ENCODE data around the gene NCKAP5. TPM values are rescaled to one million over a fixed set of nuclear protein-coding genes. Genes with fewer than 3 reads are reported as not detected.

The NCKAP5 gene
- total and polyA plus RNA-seq, 2 donors (not counting 1 experiment from before 2014, with no cell fraction given), result not detected

DNA sequence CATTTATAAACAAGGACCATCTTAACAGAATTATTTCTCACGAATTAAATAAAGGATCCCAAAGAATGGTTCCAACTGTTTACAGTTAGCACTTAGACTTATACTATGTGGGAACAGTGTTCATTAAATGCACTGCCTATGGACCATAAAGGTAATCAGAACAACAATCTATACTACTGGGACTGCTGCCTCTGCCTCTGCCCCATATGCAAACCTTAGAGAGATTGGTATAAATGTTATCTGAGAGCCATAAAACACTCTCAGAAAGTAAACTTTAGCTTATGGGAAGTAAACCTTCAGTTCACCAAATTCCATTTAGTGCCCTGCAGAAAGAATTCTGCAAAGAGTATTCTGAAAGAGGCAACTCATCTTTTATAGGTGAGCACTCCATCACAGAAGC, 448.0 kb downstream of the NCKAP5 start:
- WGBS (ENCODE audit: insufficient coverage), result no CpG with 5 or more reads among the region's 1 CpG
- H3K9me3 Mint-ChIP-seq (ENCODE audit: insufficient read depth), result no peaks in the 10 kb centered on the region
- no peaks in the 10 kb centered on the region for H3K4me1 Mint-ChIP-seq

DNA sequence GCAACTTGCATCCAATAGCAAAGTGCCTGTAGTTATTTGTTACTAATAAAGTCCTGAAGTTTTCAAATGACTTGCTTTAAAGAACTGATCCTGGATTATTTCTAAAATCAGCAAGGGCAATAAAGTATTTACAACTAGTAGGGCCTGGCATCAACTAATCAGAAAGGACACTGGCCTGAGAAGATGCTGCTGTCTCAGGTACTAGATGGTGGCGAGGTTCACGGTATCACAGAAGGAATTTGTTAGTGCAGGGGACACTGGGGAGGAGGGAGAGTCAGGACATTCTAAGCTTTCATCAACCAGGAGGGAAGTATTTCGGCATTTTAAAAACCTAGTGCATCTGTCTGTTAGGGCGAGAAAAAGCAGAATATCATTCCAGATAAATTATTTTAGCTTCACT, 458.1 kb downstream of the NCKAP5 start:
- WGBS (ENCODE audit: insufficient coverage), result 90% methylated on average over 2 of the region's 4 CpGs
- TF ChIP-seq EZH2 (IDR thresholded peaks at IDR 0.05; ENCODE audit: borderline replicate concordance, insufficient read depth, low read depth, low read length, poor library complexity, severe bottlenecking), result no peak
- TF ChIP-seq, protein P1, sequence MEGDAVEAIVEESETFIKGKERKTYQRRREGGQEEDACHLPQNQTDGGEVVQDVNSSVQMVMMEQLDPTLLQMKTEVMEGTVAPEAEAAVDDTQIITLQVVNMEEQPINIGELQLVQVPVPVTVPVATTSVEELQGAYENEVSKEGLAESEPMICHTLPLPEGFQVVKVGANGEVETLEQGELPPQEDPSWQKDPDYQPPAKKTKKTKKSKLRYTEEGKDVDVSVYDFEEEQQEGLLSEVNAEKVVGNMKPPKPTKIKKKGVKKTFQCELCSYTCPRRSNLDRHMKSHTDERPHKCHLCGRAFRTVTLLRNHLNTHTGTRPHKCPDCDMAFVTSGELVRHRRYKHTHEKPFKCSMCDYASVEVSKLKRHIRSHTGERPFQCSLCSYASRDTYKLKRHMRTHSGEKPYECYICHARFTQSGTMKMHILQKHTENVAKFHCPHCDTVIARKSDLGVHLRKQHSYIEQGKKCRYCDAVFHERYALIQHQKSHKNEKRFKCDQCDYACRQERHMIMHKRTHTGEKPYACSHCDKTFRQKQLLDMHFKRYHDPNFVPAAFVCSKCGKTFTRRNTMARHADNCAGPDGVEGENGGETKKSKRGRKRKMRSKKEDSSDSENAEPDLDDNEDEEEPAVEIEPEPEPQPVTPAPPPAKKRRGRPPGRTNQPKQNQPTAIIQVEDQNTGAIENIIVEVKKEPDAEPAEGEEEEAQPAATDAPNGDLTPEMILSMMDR (IDR thresholded peaks at IDR 0.05), result no peak
- Histone ChIP-seq H3K9me3 (ENCODE audit: control extremely low read depth in 1 of 3, control insufficient read depth in 2 of 3, insufficient read depth in 1 of 3, low read length in 2 of 3) (no peaks in the 10 kb centered on the region), H3K4me2 (replicated peaks; ENCODE audit: low read depth, low read length, poor library complexity, severe bottlenecking) (no peak overlapping the region), H3K4me3 (ENCODE audit: control extremely low read depth in 1 of 5, extremely low read depth in 1 of 5, insufficient read depth in 1 of 5, low read depth in 2 of 5, low read length in 4 of 5) (no peak overlapping the region), H3K36me3 (replicated peaks in 1 of 2; ENCODE audit: control extremely low read depth in 1 of 2, control insufficient read depth in 1 of 2, extremely low read depth in 1 of 2, insufficient read depth in 2 of 2, low read length in 1 of 2) (no peaks in the 10 kb centered on the region), H3K4me1 (ENCODE audit: control insufficient read depth in 2 of 2, insufficient read depth in 2 of 2, low read length in 2 of 2) (no peaks in the 10 kb centered on the region), H2AFZ (ENCODE audit: insufficient read depth, low read depth, low read length, poor library complexity, severe bottlenecking) (no peak overlapping the region), H3K27me3 (replicated peaks in 1 of 4; ENCODE audit: control extremely low read depth in 1 of 4, control insufficient read depth in 3 of 4, insufficient read depth in 4 of 4, low read length in 3 of 4) (no peaks in the 10 kb centered on the region), H4K20me1 (ENCODE audit: control insufficient read depth, insufficient read depth, low read length, poor library complexity, severe bottlenecking) (no peaks in the 10 kb centered on the region), H3K9ac (ENCODE audit: low read length) (no peak overlapping the region), H3K27ac (ENCODE audit: low read length in 2 of 2) (no peak overlapping the region), H3K79me2 (ENCODE audit: control insufficient read depth, insufficient read depth, low read length) (no peaks in the 10 kb centered on the region)
- H3K27ac Mint-ChIP-seq, result no peak overlapping the region
- DNase-seq, result no peak
- CTCF ChIA-PET, result no interaction called here
- H3K27me3 Mint-ChIP-seq, result no peaks in the 10 kb centered on the region
- no peaks in the 10 kb centered on the region for H3K4me1 Mint-ChIP-seq
- H3K4me3 Mint-ChIP-seq, result no peak overlapping the region
- POLR2A ChIA-PET, result no interaction called here
- intact Hi-C loops (cut with micrococcal nuclease), result no loop called here
- H3K9me3 Mint-ChIP-seq (ENCODE audit: insufficient read depth), result no peaks in the 10 kb centered on the region
- no peak for ATAC-seq (ENCODE audit: low read depth)

More for the DNA sequence above, 448.0 kb downstream of the NCKAP5 start:
- H2AFZ ChIP-seq (ENCODE audit: insufficient read depth, low read depth, low read length, poor library complexity, severe bottlenecking), result no peak overlapping the region
- CTCF ChIA-PET, result no interaction called here
- no peaks in the 10 kb centered on the region for H3K79me2 ChIP-seq (ENCODE audit: control insufficient read depth, insufficient read depth, low read length)
- no peaks in the 10 kb centered on the region for H3K27me3 Mint-ChIP-seq
- H3K4me3 Mint-ChIP-seq, result no peak overlapping the region
- POLR2A ChIA-PET, result no interaction called here
- H3K9me3 ChIP-seq (ENCODE audit: control extremely low read depth in 1 of 3, control insufficient read depth in 2 of 3, insufficient read depth in 1 of 3, low read length in 2 of 3), result peaks cover 0 to 3% (median 0%) of the 10 kb centered on the region in 3 donors
- no peaks in the 10 kb centered on the region for H3K36me3 ChIP-seq (replicated peaks in 1 of 2; ENCODE audit: control extremely low read depth in 1 of 2, control insufficient read depth in 1 of 2, extremely low read depth in 1 of 2, insufficient read depth in 2 of 2, low read length in 1 of 2)
- no peak for TF ChIP-seq EZH2 (IDR thresholded peaks at IDR 0.05; ENCODE audit: borderline replicate concordance, insufficient read depth, low read depth, low read length, poor library complexity, severe bottlenecking)
- TF ChIP-seq, protein P1 (IDR thresholded peaks at IDR 0.05), result no peak
- no peaks in the 10 kb centered on the region for H3K27me3 ChIP-seq (replicated peaks in 1 of 4; ENCODE audit: control extremely low read depth in 1 of 4, control insufficient read depth in 3 of 4, insufficient read depth in 4 of 4, low read length in 3 of 4)
- no peak overlapping the region for H3K9ac ChIP-seq (ENCODE audit: low read length)
- no peak overlapping the region for H3K4me2 ChIP-seq (replicated peaks; ENCODE audit: low read depth, low read length, poor library complexity, severe bottlenecking)
- no peaks in the 10 kb centered on the region for H4K20me1 ChIP-seq (ENCODE audit: control insufficient read depth, insufficient read depth, low read length, poor library complexity, severe bottlenecking)
- no peaks in the 10 kb centered on the region for H3K4me1 ChIP-seq (ENCODE audit: control insufficient read depth in 2 of 2, insufficient read depth in 2 of 2, low read length in 2 of 2)
- H3K4me3 ChIP-seq (ENCODE audit: control extremely low read depth in 1 of 5, extremely low read depth in 1 of 5, insufficient read depth in 1 of 5, low read depth in 2 of 5, low read length in 4 of 5), result no peak overlapping the region
- DNase-seq (no peak), ATAC-seq (ENCODE audit: low read depth) (no peak)
- no peak overlapping the region for H3K27ac ChIP-seq (ENCODE audit: low read length in 2 of 2)
- no peak overlapping the region for H3K27ac Mint-ChIP-seq
- intact Hi-C loops (cut with micrococcal nuclease), result no loop called here
